HG02981 (cell line): ENCODE results near the gene TXNDC11.

Experiments
- ATAC-seq: cut with Tn5 transposase; IDR thresholded peaks from one replicate; pipeline ENCODE4 v1.9.1; 2021; ENCODE audit warnings: mild to moderate bottlenecking, moderate library complexity; ENCODE audit not compliant: unreplicated experiment

TXNDC11 gene

GRCh38 chr16:11675561-11676511 is 66.8 kb downstream of the TXNDC11 start:
- ATAC-seq: no peak

GRCh38 chr16:11674818-11675560 is 67.7 kb downstream of the TXNDC11 start:
- no peak for ATAC-seq

GRCh38 chr16:11674001-11674817 is 68.4 kb downstream of the TXNDC11 start:
- ATAC-seq: no peak

GRCh38 chr16:11673091-11674000 is 69.3 kb downstream of the TXNDC11 start:
- ATAC-seq: no peak

GRCh38 chr16:11672206-11673090 is 70.2 kb downstream of the TXNDC11 start:
- no peak for ATAC-seq

- ATAC-seq: no peak
Observed at GRCh38 chr16:11671676-11672075, 71.0 kb downstream of the TXNDC11 start.

- ATAC-seq: no peak
Observed at GRCh38 chr16:11671271-11671670, 71.4 kb downstream of the TXNDC11 start.

- no peak for ATAC-seq
Observed at GRCh38 chr16:11670171-11671131, 72.2 kb downstream of the TXNDC11 start.

- ATAC-seq: no peak
Observed at GRCh38 chr16:11669380-11670146, 73.1 kb downstream of the TXNDC11 start.

- no peak for ATAC-seq
Observed at GRCh38 chr16:11668623-11669379, 73.9 kb downstream of the TXNDC11 start.

- peak; percentile 68 for ATAC-seq
Observed at GRCh38 chr16:11667824-11668622, 74.6 kb downstream of the TXNDC11 start, which contains the start of gene SNN. SNN (plus strand) TSS chr16:11668455; CDS start chr16:11676060, 7,605 bp downstream.

GRCh38 chr16:11667221-11667823 is 75.3 kb downstream of the TXNDC11 start:
- no peak for ATAC-seq

- no peak for ATAC-seq
Observed at GRCh38 chr16:11666103-11667055, 76.3 kb downstream of the TXNDC11 start.

- no peak for ATAC-seq
Observed at GRCh38 chr16:11665071-11665491, 77.6 kb downstream of the TXNDC11 start.
